A549 treated with ZK216348 at 1 μM for 4 hours (cell line): Measurements from ENCODE around the gene FLT1. TPM values are rescaled to one million over a fixed set of nuclear protein-coding genes. Genes with fewer than 3 reads are reported as not detected.

Source experiments
- total RNA-seq: library from RNA; stranded (reverse); fragments of 200-300 nt; extraction: Qiagen RNA extraction; gene quantifications from 5 replicates; pipeline ENCODE4 v1.2.3, GENCODE V29; 2022; ENCODE audit warnings: low read depth

The FLT1 gene
- total RNA-seq: not detected in 5 replicates

GRCh38 chr13:28494778-28495537 lies at the start of gene FLT1:
FLT1 (minus strand) TSS chr13:28495128; CDS start chr13:28494843, 285 bp downstream.

Other genes starting within 250 kb of the FLT1 start
- 95.5 to 171 TPM (median 103 TPM) in 5 replicates for gene POMP, start 164.0 kb upstream of the FLT1 start, total RNA-seq
- 1.3 to 2.2 TPM (median 2.0 TPM) in 5 replicates for gene SLC46A3, start 223.8 kb upstream of the FLT1 start, total RNA-seq